HepG2 (cell line): ENCODE results near the gene MAD2L2. TPM values are rescaled to one million over a fixed set of nuclear protein-coding genes. Genes with fewer than 3 reads are reported as not detected.
A peak's percentile ranks its signal among the peaks of the same experiment; 100 is the strongest.

Experiments
- AHR ChIP-seq: IDR thresholded peaks from 2 replicates; pipeline ENCODE4 v1.6.1; 2018; ENCODE audit warnings: missing genetic modification reagents, missing compliant biosample characterization
- CBX2 ChIP-seq, 2 experiments: fragments of 200-600 bp in 1 of 2; sonication (generic); formaldehyde crosslinking in 1 of 2; IDR thresholded peaks; 2 replicates each; pipeline versions ENCODE4 v1.7.0 to v1.8.1; 2018 to 2022; ENCODE audit warnings: low read depth in 2 of 2, low read length in 1 of 2, mild to moderate bottlenecking in 1 of 2, missing genetic modification reagents in 1 of 2
- CREB1 ChIP-seq, 2 experiments: fragments of 450-650 bp in 1 of 2; IDR thresholded peaks; 2 replicates each; pipeline ENCODE4 v1.6.1; 2016 to 2017; ENCODE audit warnings: control low read depth in 1 of 2, mild to moderate bottlenecking in 1 of 2, missing compliant biosample characterization in 1 of 2, missing genetic modification characterization in 1 of 2
- HMGXB4 ChIP-seq, 2 experiments: sonication (generic) in 1 of 2; formaldehyde crosslinking in 1 of 2; IDR thresholded peaks; 2 replicates each; pipeline versions ENCODE4 v1.4.0 to v1.6.1; 2018 to 2020; ENCODE audit warnings: missing genetic modification reagents in 2 of 2, borderline replicate concordance in 1 of 2, low read depth in 1 of 2, mild to moderate bottlenecking in 1 of 2, missing biosample characterization in 1 of 2
- HNF1B ChIP-seq: sonication (generic); formaldehyde crosslinking; IDR thresholded peaks from 2 replicates; pipeline ENCODE4 v1.5.1; 2020; ENCODE audit warnings: mild to moderate bottlenecking, moderate library complexity, missing genetic modification reagents
- KMT2B ChIP-seq: IDR thresholded peaks from 2 replicates; pipeline ENCODE4 v1.6.1; 2016; ENCODE audit warnings: missing genetic modification reagents, missing compliant biosample characterization
- MTA1 ChIP-seq: sonication (generic); formaldehyde crosslinking; IDR thresholded peaks from 2 replicates; pipeline ENCODE4 v1.4.0; 2020; ENCODE audit warnings: missing genetic modification reagents, mild to moderate bottlenecking, borderline replicate concordance
- MTF2 ChIP-seq: sonication (generic); formaldehyde crosslinking; IDR thresholded peaks from 2 replicates; pipeline ENCODE4 v1.5.0; 2020; ENCODE audit warnings: missing genetic modification reagents, borderline replicate concordance
- MYC ChIP-seq: sonication (generic); formaldehyde crosslinking; IDR thresholded peaks from 2 replicates; pipeline ENCODE4 v1.9.0; 2021; ENCODE audit warnings: missing genetic modification reagents, borderline replicate concordance
- RAD21 ChIP-seq: fragments of 450-650 bp; formaldehyde crosslinking; IDR thresholded peaks from 2 replicates; pipeline ENCODE4 v1.5.0; 2020; ENCODE audit warnings: mild to moderate bottlenecking
- STAG1 ChIP-seq: sonication (generic); formaldehyde crosslinking; IDR thresholded peaks from 2 replicates; pipeline ENCODE4 v1.4.0; 2020; ENCODE audit warnings: missing genetic modification reagents
- ZFX ChIP-seq: sonication (generic); formaldehyde crosslinking; IDR thresholded peaks from 2 replicates; pipeline ENCODE4 v1.4.0; 2020; ENCODE audit warnings: mild to moderate bottlenecking, low read depth, missing genetic modification reagents, moderate library complexity
- ZNF337 ChIP-seq: sonication (generic); formaldehyde crosslinking; IDR thresholded peaks from 2 replicates; pipeline ENCODE4 v1.5.1; 2020; ENCODE audit warnings: missing genetic modification reagents, low read depth, mild to moderate bottlenecking, borderline replicate concordance
- ZNF430 ChIP-seq: sonication (generic); formaldehyde crosslinking; IDR thresholded peaks from 2 replicates; pipeline ENCODE4 v1.9.0; 2021; ENCODE audit warnings: mild to moderate bottlenecking, missing genetic modification reagents
- ZNF501 ChIP-seq: sonication (generic); formaldehyde crosslinking; IDR thresholded peaks from 2 replicates; pipeline ENCODE4 v1.5.1; 2020; ENCODE audit warnings: mild to moderate bottlenecking, moderate library complexity, missing genetic modification reagents
- ZNF574 ChIP-seq: sonication (generic); formaldehyde crosslinking; IDR thresholded peaks from 2 replicates; pipeline ENCODE4 v1.4.0; 2020; ENCODE audit warnings: missing genetic modification reagents
- ZNF670 ChIP-seq: sonication (generic); formaldehyde crosslinking; IDR thresholded peaks from 2 replicates; pipeline ENCODE4 v1.8.0; 2022; ENCODE audit warnings: mild to moderate bottlenecking, missing genetic modification reagents, borderline replicate concordance
- polyA plus RNA-seq, 8 experiments: library from polyadenylated mRNA; depleted of rRNA in 3 of 8; stranded (reverse) in 7 of 8; unstranded in 1 of 8; fragments of >200 nt; fragmentation: Illumina TruSeq in 4 of 8; extraction: Trizol in 4 of 8; gene quantifications; 2 replicates each; pipeline versions ENCODE4 v1.2.1 to v1.2.3, GENCODE V29; 2011 to 2016; ENCODE audit warnings: low read depth in 4 of 8, missing spikeins in 1 of 8, mixed read lengths in 1 of 8; ENCODE audit not compliant: insufficient read depth in 1 of 8
- total RNA-seq, 5 experiments: library from RNA; depleted of rRNA; stranded (reverse); fragments of >200 nt; fragmentation: Illumina TruSeq; extraction: Trizol; gene quantifications; 2 replicates each; pipeline ENCODE4 v1.2.3, GENCODE V29; 2016; ENCODE audit warnings: low read depth in 1 of 5
- TF ChIP-seq, protein P1 (sequence below): sonication (generic); formaldehyde crosslinking; IDR thresholded peaks from 2 replicates; pipeline ENCODE4 v1.5.0; 2020; ENCODE audit warnings: mild to moderate bottlenecking, missing genetic modification reagents

Gene MAD2L2
- total and polyA plus RNA-seq, 2 of the 13 experiments (the other 11 are each of a cell fraction or from before 2014, with no cell fraction given): 51.8 to 53.8 TPM

DNA sequence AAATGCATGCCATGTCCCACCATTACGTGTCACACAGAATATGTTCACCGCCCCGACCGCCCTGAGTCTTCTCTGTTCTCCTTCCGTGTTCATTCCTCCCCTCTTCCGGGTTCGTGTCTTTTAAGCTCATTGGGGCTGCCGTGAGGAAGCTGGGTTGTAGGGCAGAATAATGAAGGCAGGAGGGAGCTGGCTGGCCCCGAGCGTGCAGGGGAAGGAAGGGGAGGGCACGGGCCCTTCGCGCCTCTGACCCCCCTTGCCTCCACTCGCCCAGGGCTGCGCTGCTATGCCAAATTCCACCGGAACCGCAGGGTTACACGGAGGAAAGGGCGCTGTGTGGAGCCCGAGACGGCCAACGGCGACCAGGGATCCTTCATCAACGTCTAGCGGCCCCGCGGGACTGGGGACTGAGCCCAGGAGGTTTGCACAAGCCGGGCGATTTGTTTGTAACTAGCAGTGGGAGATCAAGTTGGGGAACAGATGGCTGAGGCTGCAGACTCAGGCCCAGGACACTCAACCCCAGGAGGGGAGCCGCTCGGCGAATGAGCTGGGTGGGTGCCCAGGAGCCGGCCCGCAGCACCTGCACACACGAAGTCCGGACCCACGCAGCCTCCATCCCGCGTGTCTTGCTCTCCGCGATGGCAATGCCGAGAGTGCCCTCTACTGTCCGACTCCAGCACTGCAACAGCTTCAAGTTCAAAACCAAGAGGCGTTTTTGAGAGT lies 38.5 kb upstream of the MAD2L2 start (continued):
- TF ChIP-seq, protein P1, sequence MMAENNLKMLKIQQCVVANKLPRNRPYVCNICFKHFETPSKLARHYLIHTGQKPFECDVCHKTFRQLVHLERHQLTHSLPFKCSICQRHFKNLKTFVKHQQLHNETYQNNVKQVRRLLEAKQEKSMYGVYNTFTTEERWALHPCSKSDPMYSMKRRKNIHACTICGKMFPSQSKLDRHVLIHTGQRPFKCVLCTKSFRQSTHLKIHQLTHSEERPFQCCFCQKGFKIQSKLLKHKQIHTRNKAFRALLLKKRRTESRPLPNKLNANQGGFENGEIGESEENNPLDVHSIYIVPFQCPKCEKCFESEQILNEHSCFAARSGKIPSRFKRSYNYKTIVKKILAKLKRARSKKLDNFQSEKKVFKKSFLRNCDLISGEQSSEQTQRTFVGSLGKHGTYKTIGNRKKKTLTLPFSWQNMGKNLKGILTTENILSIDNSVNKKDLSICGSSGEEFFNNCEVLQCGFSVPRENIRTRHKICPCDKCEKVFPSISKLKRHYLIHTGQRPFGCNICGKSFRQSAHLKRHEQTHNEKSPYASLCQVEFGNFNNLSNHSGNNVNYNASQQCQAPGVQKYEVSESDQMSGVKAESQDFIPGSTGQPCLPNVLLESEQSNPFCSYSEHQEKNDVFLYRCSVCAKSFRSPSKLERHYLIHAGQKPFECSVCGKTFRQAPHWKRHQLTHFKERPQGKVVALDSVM: 0 out of 2 replicates have a peak, but pooled peaks have one; percentile 27
- TF ChIP-seq RAD21 (peak; percentile 88), ZNF670 (0 out of 2 replicates have a peak, but pooled peaks have one; percentile 79), MTF2 (CRISPR knock-in tag) (peak; percentile 35; the same call in 1 of the 2 replicates), STAG1 (CRISPR knock-in tag) (peak; percentile 87), ZNF430 (CRISPR knock-in tag) (0 out of 2 replicates have a peak, but pooled peaks have one; percentile 32), CBX2 (IDR thresholded peaks at IDR 0.05; ENCODE audit: low read depth, low read length) (no peak), CBX2 (CRISPR knock-in tag; IDR thresholded peaks at IDR 0.05; ENCODE audit: low read depth) (0 out of 2 replicates have a peak, but pooled peaks have one; percentile 38), ZNF501 (peak; percentile 62), CREB1 (IDR thresholded peaks at IDR 0.05) (no peak), CREB1 (CRISPR knock-in tag; IDR thresholded peaks at IDR 0.05) (0 out of 2 replicates have a peak, but pooled peaks have one; percentile 23), MTA1 (CRISPR knock-in tag) (peak; percentile 71; the same call in 1 of the 2 replicates), ZNF337 (CRISPR knock-in tag) (no peak), ZNF574 (CRISPR knock-in tag) (peak; percentile 41; the same call in 1 of the 2 replicates), MYC (CRISPR knock-in tag) (peak; percentile 27; the same call in 1 of the 2 replicates), KMT2B (CRISPR knock-in tag) (no peak), HMGXB4 (CRISPR knock-in tag; IDR thresholded peaks at IDR 0.05; ENCODE audit: borderline replicate concordance in 1 of 2, low read depth in 1 of 2) (peak in 1 of 2 experiments; percentile 50; a peak in 1 of 4 replicates), ZFX (CRISPR knock-in tag) (0 out of 2 replicates have a peak, but pooled peaks have one; percentile 16), AHR (CRISPR knock-in tag) (no peak), HNF1B (CRISPR knock-in tag) (0 out of 2 replicates have a peak, but pooled peaks have one; percentile 45)
